NCI-H2029 treated with DMSO at 0.1 percent for 48 hours (cell line): ENCODE measurements around the gene MTHFD2L.

ENCODE experiments used
- DNase-seq: peaks from one replicate; lab custom pipeline; 2025; lab: John Stamatoyannopoulos, UW

MTHFD2L gene

GRCh38 chr4:74252933-74253332 is 95.0 kb downstream of the MTHFD2L start:
- no peak for DNase-seq

GRCh38 chr4:74254386-74254785 is 96.5 kb downstream of the MTHFD2L start:
- no peak for DNase-seq

GRCh38 chr4:74255096-74255495 is 97.2 kb downstream of the MTHFD2L start:
- no peak for DNase-seq

DNA sequence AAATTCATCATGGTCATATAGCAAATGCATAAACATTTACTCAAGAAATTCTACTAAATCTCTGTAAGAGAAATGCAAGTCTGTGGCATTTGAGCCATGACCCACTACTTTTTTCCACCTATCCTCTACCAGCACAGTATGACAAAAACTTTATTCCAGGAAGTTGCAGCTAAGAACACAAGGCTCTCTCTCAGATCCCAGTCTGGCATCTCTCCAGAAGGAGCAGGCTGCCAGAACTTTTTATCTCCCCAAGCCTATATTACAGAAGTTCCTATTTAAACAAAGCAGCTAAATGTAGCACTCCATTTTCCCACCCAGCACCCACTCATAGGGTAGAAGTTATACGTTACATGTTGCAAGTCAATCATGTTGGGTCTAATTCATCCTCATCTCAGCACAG is 101.0 kb downstream of the MTHFD2L start:
- DNase-seq = no peak

DNA sequence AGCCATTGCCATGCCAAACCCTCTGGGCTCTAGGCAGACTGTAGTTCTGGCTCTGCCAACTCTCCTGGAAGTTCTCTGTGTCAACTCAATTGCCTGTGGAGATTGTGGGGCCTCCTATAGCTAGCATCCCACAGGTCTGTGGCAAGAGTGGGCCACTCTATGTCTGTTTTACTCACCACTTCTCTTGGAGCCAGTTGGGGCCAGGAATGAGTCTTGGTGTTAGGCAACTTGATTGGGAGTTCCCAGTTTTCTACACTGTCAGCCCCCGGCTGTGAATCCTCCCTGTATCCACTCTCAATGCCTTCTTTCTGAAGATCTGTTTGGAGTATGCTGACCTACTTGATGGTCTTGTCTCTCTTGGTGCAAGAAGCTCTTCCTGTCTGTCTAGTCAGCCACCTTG is 102.1 kb downstream of the MTHFD2L start:
- no peak for DNase-seq

DNA sequence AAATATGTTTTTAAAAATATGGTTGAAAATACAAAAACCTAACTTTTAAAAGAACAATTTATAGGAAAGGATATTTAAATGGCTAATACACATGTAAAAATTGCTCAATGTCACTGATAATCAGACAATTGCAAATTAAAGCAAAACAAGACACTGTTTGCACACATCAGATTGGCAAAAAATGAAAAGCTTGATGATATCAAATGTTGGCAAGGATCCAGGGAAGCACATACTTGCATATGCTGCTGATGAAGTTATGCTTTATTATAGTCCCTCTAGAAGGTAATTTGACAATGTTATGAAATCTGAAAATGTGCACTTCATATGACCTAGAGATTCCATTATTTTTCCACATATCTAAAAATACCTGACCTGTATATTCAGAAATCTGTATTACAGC is 104.6 kb downstream of the MTHFD2L start:
- no peak for DNase-seq

DNA sequence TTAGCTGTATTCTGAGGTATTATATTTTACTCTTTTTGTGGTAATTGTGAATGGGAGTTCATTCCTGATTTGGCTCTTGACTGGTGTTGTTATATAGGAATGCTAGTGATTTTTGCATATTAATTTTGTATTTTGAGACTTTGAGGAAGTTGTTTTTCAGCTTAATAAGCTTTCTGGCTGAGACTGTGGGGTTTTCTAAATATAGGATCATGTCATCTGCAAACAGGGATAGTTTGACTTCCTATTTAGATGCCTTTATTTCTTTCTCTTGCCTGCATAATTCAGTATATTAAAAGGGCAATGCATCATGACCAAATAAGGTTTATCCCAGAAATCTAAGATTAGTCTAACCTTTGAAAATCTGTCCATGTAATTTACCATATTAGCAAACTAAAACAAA is 105.6 kb downstream of the MTHFD2L start:
- DNase-seq = no peak

- DNase-seq = no peak
Measured at GRCh38 chr4:74266081-74266480, 108.2 kb downstream of the MTHFD2L start.

- no peak for DNase-seq
Measured at GRCh38 chr4:74267998-74268606, 110.2 kb downstream of the MTHFD2L start.

GRCh38 chr4:74268643-74269042 is 110.7 kb downstream of the MTHFD2L start:
- DNase-seq = no peak

DNA sequence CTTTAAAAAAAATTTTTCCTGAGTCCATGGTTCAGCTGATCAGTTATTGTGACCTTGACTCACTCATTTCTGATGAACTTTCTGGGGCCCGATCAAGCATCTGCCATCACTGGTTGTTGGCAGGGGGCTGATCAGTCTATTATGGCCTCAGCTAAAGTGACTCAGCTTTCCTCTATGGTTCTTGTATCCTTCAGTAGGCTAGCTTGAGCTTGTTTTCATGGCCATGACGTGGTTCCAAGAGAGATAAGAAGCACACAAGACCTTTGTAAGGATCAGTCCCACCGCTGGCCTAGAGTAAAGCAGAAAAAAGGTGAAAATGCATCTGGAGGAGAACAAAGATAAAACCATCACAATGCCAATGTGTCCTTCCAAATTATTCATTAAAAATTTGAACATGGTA is 120.6 kb downstream of the MTHFD2L start:
- no peak for DNase-seq

DNA sequence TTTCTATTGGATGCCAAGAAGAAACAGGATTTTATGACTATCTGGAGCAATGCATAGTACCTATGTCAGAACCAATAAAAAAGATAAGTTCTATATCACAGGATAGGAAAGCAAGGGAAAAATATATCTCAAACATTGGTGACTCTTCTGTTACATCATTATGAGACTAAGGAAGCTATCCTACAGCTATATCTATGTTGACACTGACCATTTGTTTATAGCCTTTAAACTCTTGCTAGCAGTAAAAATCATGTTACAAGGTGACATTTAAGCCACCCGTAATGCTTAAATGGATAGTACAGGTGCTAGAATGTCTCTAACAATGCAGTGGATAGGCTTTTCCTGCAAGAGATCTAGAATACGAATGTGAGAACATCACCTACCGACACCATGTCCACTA is 121.8 kb downstream of the MTHFD2L start:
- DNase-seq = no peak

- no peak for DNase-seq
Measured at GRCh38 chr4:74282926-74283325, 125.0 kb downstream of the MTHFD2L start.

DNA sequence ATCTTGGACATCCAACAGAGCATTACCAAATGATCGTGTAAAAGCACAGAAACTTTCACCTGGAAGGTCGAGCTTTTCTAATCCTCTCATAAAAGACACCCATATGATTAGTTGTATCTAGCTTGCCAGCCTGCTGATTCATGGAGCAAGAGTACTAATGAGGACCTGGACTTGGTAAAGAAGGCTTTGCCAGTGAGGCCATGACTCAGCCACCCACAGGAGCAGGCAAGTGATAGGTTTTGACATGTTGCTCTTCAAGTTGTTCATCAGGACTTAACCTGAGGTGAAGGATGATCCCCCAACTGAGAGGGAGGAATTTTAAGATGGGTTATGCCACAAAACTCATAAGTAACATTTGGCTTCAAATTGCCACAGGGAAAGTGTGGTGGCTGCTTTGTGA is 125.7 kb downstream of the MTHFD2L start:
- no peak for DNase-seq

- DNase-seq = no peak
Measured at GRCh38 chr4:74284053-74284452, 126.1 kb downstream of the MTHFD2L start.

GRCh38 chr4:74287164-74287563 is 129.2 kb downstream of the MTHFD2L start:
- no peak for DNase-seq

DNA sequence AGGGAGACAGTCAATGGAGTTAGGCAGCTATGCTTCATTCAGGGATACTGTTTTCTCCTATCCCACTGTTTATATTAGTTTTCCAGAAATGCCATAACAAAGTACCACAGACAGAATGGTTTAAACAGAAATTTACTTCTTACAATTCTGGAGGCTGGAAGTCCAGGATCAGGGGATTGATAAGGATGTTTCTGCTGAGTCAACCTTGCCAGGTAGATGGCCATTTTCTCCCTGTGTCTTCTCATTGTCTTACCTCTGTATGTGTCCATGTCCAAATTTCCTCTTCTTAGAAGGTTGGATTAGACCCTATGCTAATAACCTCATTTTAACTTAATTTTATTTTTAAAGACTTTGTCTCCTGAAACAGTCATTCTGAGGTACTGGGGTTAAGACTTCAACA is 129.9 kb downstream of the MTHFD2L start:
- no peak for DNase-seq

DNA sequence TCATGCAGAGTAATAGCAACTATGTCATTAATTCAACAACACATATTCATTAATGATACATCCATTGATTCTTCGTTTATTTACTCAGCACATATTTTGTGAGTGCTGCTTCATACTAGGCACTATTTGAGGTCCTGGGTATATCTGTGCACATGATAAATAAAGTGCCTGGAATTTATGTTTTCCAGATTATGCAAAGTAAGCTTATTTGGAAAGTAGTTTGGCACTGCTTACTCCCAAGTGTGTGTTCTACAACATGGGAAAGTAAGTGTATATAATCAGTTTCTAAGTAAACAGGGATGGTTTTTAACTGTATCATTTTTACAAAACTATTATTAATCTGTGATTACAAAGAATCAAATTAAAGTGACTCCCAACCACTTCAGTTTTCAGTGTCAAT is 133.6 kb downstream of the MTHFD2L start:
- DNase-seq = no peak

DNA sequence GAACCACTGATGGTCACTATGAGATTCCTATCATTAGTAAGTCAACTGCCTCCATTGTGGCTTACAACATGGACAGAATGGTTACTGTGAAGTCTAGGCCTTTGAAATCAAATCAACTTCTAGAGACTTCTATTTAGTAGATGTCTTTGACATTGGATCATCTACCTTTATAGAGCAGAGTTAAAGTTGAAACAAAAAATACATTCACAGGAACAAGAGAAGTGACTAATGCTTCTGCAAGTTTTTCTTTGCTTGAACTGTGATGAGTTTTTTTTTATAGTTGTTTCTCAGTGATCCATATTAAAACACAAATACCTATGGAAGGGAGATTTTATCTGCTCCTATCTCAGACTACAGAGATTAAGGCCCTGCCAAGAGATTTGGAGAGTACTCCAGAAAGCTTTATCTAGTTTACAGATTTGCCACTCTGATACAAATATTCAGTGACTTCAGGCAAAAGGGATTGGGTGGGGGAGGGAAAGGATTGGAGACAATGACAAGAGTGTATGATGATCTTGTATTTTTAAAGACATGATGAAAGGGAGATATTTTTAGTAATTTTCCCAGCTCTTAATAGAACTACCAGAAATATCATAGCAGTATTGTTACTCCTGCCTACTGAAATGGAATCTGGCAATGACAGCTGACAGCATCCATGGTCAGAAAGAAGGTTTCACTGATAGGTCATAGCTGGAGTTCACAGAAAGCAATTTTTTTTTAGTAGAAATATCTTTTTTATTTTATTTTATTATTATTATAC is 134.4 kb downstream of the MTHFD2L start:
- DNase-seq = no peak

- peak; percentile 48 for DNase-seq
Measured at GRCh38 chr4:74293558-74293957, 135.6 kb downstream of the MTHFD2L start.

- DNase-seq = no peak
Measured at GRCh38 chr4:74294681-74295080, 136.8 kb downstream of the MTHFD2L start.

GRCh38 chr4:74297539-74297938 is 139.6 kb downstream of the MTHFD2L start:
- no peak for DNase-seq

- DNase-seq = no peak
Measured at GRCh38 chr4:74304095-74304625, 146.2 kb downstream of the MTHFD2L start.

GRCh38 chr4:74305000-74305399 is 147.1 kb downstream of the MTHFD2L start:
- no peak for DNase-seq
